Measurements from ENCODE around the gene PIK3CB.
"Not testable (repeated sequence)": the region's sequence is repeated elsewhere in the genome, so short reads cannot be mapped to it uniquely, and the experiment has no call there.

The PIK3CB gene

DNA sequence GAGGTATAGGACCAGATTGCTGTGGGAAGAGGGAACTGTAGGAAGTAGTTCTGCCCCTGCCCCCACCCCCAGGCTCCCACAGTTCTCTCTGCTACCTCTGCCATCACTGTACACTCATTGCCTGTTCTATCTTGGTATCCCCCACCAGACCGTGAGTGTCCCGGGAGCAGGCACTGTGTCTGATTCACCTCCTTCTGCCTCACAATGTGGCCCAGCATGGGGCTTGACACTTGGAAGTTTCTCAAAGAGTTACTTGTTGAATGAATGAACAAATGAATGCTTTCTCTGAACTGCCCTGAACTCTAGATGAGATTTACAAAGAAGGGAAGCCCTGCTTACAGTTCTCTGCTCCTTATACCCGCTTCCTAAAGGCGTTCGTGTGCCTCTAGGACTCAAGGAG, 27.1 kb upstream of the PIK3CB start:
- H3K27ac ChIP-seq, result no peak overlapping the region
- TF ChIP-seq ZFX (IDR thresholded peaks at IDR 0.05; ENCODE audit: borderline replicate concordance), result no peak
- TF ChIP-seq, protein P1, sequence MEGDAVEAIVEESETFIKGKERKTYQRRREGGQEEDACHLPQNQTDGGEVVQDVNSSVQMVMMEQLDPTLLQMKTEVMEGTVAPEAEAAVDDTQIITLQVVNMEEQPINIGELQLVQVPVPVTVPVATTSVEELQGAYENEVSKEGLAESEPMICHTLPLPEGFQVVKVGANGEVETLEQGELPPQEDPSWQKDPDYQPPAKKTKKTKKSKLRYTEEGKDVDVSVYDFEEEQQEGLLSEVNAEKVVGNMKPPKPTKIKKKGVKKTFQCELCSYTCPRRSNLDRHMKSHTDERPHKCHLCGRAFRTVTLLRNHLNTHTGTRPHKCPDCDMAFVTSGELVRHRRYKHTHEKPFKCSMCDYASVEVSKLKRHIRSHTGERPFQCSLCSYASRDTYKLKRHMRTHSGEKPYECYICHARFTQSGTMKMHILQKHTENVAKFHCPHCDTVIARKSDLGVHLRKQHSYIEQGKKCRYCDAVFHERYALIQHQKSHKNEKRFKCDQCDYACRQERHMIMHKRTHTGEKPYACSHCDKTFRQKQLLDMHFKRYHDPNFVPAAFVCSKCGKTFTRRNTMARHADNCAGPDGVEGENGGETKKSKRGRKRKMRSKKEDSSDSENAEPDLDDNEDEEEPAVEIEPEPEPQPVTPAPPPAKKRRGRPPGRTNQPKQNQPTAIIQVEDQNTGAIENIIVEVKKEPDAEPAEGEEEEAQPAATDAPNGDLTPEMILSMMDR (IDR thresholded peaks at IDR 0.05), result no peak

DNA sequence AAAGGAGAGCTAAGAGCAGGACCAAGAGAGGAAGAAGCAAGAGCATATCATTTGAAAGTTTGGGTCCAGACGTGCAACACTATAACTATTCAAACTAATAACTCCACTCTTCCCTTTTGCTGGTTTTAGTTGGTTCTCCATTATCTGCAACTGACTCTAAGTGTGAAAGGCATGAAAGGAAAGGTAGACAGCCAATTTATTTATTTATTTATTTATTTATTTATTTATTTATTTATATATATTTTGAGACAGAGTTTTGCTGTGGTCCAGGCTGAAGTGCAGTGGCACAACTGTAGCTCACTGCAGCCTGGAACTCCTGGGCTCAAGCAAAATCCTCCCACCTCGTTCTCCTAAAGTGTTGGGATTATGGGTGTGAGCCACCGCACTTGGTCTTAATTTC, 22.1 kb upstream of the PIK3CB start:
- TF ChIP-seq, protein P1 (IDR thresholded peaks at IDR 0.05), result no peak
- TF ChIP-seq ZFX (IDR thresholded peaks at IDR 0.05; ENCODE audit: borderline replicate concordance), result no peak

DNA sequence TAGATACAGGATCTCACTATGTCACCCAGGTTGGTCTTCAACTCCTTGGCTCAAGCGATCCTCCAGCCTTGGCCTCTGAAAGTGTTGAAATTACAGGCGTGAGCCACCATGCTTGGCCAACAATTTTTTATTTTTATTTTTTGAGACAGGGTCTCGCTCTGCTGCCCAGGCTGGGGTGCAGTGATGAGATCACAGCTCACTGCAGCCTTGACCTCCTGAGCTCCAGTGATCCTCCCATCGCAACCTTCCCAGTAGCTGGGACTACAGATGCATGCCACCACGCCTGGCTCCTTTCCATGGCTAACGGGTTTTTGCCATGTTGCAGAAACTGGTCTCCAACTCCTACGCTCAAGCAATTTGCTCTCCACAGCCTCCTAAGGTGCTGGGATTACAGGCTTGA, 20.2 kb upstream of the PIK3CB start:
- TF ChIP-seq, protein P1 (IDR thresholded peaks at IDR 0.05), result no peak
- no peak for TF ChIP-seq ZFX (IDR thresholded peaks at IDR 0.05; ENCODE audit: borderline replicate concordance)
- no peak overlapping the region for H3K27ac ChIP-seq

More for the DNA sequence above, 22.1 kb upstream of the PIK3CB start:
- no peak overlapping the region for H3K27ac ChIP-seq

DNA sequence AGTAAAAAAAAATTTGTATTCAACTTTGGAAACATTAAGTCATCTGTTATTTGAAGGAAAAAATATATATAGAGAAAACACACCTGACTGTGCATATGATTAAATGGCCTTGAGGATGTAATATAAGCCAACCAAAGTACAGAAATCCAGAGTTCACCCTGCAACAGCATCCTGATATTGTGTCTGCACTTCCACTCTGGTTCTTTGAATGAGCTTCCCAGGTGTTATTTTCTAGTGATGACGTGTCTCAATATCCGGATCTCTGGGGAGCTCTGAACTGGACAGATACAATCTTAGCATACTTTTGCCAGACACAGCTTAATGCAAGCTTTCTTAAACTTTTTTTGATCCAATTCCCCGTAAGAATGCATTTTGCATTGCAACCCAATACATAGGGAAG, 19.5 kb upstream of the PIK3CB start:
- H3K27ac ChIP-seq, result no peak overlapping the region
- TF ChIP-seq, protein P1 (IDR thresholded peaks at IDR 0.05), result no peak
- TF ChIP-seq ZFX (IDR thresholded peaks at IDR 0.05; ENCODE audit: borderline replicate concordance), result no peak

DNA sequence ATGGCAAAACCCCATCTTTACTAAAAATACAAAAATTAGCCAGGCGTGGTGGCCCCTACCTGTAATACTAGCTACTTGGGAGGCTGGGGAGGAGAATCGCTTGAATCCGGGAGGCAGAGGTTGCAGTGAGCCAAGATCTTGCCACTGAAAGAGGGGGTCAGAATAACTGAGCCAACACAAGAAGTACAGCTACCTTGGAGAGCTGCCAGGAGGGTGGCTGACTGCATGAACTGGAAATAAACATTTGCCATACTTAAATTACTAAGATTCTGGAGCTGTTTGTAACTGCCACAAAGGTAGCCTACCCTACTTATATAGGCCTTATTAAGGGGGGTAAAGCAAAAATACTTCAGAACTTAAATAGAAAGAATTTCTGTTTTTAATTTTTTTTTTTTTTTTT, 15.4 kb upstream of the PIK3CB start:
- TF ChIP-seq, protein P1 (IDR thresholded peaks at IDR 0.05), result no peak
- TF ChIP-seq ZFX (IDR thresholded peaks at IDR 0.05; ENCODE audit: borderline replicate concordance), result no peak
- no peak overlapping the region for H3K27ac ChIP-seq

DNA sequence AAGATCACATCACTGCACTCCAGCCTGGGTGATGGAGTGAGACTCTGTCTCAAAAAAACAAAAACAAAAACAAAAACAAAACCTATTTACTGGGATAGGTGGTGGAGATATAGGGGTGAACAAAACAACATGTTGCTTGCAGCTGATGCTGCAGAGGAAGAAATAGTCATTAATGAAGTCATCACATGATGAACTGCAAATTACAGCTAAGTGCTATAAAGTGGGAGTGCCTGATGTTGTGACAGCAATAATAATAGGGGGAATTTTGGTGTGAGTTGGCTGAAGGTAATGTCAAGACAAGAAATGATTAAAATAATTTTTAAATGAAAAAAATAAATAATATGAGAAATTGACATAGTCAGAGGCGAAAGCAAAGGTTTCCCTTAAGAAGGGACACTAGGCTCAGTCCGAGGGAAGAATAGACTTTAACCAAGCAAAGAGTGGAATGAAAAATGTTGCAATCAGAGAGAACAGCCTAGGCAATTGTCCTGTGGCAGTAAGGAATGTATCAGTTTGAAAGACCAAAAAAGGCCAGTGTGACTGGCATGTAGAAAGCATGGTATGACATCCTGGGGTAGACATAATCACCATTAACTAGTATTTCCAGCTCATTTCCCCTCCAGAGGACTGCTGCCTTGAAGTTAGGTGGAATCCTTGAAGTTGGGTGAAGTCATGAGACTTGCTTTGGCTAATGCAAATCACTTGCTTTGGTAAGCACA, 14.7 kb upstream of the PIK3CB start:
- TF ChIP-seq, protein P1 (IDR thresholded peaks at IDR 0.05), result no peak
- TF ChIP-seq ZFX (IDR thresholded peaks at IDR 0.05; ENCODE audit: borderline replicate concordance), result no peak
- no peak overlapping the region for H3K27ac ChIP-seq

DNA sequence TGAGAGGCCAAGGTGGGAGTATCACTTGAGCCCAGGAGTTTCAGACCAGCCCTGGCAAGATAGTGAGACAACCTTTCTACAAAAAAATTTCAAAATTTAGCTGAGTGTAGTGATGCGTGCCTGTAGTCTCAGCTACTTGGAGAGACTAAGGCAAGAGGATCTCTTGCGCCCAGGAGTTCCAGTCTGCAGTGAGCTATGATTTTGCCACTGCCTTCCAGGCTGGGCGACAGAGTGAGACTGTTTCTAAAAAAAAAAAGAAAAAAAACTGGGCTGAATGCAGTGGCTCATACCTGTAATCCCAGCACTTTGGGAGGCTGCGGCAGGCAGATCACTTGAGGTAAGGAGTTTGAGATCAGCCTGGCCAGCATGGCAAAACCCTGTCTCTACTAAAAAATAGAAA, 14.0 kb upstream of the PIK3CB start:
- H3K27ac ChIP-seq, result no peak overlapping the region
- TF ChIP-seq ZFX (IDR thresholded peaks at IDR 0.05; ENCODE audit: borderline replicate concordance), result no peak
- TF ChIP-seq, protein P1 (IDR thresholded peaks at IDR 0.05), result no peak

DNA sequence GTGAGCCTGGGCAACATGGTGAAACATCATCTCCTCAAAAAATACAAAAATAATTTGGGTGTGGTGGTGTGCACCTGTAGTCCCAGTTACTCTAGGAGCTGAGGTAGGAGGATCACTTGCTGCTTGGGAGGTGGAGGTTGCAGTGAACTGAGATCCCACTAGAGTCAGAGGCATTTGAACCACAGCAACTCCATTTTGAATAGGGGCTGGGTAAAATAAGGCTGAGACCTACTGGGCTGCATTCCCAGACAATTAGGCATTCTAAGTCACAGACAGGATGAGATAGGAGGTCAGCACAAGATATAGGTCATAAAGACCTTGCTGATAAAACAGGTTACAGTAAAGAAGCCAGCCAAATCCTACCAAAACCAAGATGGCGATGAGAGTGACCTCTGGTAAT, 12.1 kb upstream of the PIK3CB start:
- H3K27ac ChIP-seq, result not testable (repeated sequence)

All from 22Rv1 (cell line).